Measurements from ENCODE around the gene SMARCC1. TPM values are rescaled to one million over a fixed set of nuclear protein-coding genes. Genes with fewer than 3 reads are reported as not detected.
"Not testable (repeated sequence)": the region's sequence is repeated elsewhere in the genome, so short reads cannot be mapped to it uniquely, and the experiment has no call there.

The SMARCC1 gene
- total and polyA plus RNA-seq, 4 donors: 12.5 to 66.8 (median 40.8) TPM

DNA sequence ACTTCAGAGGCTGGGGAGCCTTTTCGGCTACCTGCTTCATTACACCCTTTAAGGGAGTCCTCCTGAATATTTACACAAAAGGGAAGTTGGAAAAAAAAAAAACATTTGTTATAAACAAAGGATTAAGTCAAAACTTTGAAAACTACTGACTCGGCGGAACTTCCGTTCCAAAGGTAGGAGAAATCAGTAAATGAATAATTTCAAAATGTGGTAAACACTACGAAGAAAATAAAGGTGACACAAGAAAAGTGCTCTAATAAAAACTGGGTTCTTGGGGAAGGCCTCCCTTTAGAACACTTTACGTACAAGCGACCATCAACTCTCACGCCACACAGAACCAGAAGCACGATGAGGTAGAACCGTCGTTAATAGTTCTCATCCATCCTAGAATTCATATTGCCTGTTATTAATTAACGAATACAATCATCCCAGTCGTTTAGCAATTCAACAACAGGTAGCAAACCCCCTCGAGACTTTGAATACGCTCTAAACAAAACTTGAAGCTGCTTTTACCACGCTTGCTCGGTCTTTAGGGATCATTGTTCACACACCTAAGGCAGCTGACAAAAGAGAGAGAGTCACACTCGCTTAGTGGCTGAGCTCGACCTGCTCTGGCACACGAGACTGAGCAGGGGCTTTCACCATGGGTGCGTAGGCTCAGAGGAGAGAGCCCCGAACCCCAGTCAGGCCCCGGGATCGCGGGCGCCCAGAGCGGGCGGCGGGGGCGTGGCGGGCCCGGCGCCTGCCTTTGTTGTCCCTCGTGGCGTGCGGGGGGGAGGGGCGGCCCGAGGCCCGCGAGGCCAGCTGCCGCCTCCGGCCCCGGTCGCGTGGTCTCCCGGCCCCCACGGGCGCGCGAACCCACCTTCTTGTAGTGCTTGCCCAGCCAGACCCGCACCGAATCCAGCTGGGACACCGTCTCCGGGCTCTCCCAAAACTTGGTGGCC is 680 bp downstream of the SMARCC1 start:
- peak overlapping the region; percentile 83 for H3K4me3 ChIP-seq (ENCODE audit: low read length in 2 of 2)
- DNase-seq: peak; percentile 81 to 89
- peak overlapping the region; percentile 79 to 85 for H3K27ac ChIP-seq (ENCODE audit: low read depth in 1 of 2, low read length in 2 of 2)
- H3K9me3 ChIP-seq (ENCODE audit: control insufficient read depth, low read length): no peaks in the 10 kb centered on the region
- H3K36me3 ChIP-seq (ENCODE audit: control insufficient read depth in 1 of 2, insufficient read depth in 2 of 2, low read length in 1 of 2): no peaks in the 10 kb centered on the region
- 1% methylated on average over 41 to 54 of the region's 54 CpGs for WGBS, 2 donors
- intact Hi-C loops (cut with DNase I): loop anchor here in 1 of 2 donors (10.0 kb wide), 1 partner anchor 66 kb away; no protein-coding TSS in a partner anchor
- no peaks in the 10 kb centered on the region for H3K4me1 ChIP-seq (ENCODE audit: control insufficient read depth in 1 of 2, insufficient read depth in 2 of 2, low read length in 2 of 2)
- H3K27me3 ChIP-seq (ENCODE audit: control insufficient read depth in 1 of 2, insufficient read depth in 2 of 2, low read length in 1 of 2): no peaks in the 10 kb centered on the region
- ATAC-seq (ENCODE audit: low FRiP score): peak; percentile 78

DNA sequence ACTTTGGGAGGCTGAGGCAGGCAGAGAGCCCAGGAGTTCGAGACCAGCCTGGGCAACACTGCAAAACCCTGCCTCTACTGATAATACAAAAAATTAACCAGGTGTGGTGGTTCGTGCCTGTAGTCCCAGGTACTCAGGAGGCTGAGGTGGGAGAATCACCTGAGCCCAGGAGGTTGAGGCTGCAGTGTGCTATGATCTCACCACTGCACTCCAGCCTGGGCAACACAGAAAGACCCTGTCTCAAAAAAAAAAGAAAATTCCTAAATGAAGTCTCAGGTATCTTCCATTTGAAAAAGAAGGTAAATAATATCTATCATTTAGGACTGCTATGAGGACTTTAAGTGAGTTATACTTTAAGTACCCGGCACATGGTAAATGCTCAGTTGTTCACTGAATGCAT is 2.9 kb downstream of the SMARCC1 start:
- intact Hi-C loops (cut with DNase I): no loop called here
- no peak overlapping the region for H3K27ac ChIP-seq (ENCODE audit: low read depth in 1 of 2, low read length in 2 of 2)
- WGBS, 2 donors: 91 to 96% methylated on average over 3 of the region's 3 CpGs
- H3K36me3 ChIP-seq (ENCODE audit: control insufficient read depth in 1 of 2, insufficient read depth in 2 of 2, low read length in 1 of 2): no peaks in the 10 kb centered on the region
- H3K9me3 ChIP-seq (ENCODE audit: control insufficient read depth, low read length): no peaks in the 10 kb centered on the region
- H3K27me3 ChIP-seq (ENCODE audit: control insufficient read depth in 1 of 2, insufficient read depth in 2 of 2, low read length in 1 of 2): no peaks in the 10 kb centered on the region
- H3K4me3 ChIP-seq (ENCODE audit: low read length in 2 of 2): no peak overlapping the region
- DNase-seq (no peak), ATAC-seq (ENCODE audit: low FRiP score) (no peak)
- no peaks in the 10 kb centered on the region for H3K4me1 ChIP-seq (ENCODE audit: control insufficient read depth in 1 of 2, insufficient read depth in 2 of 2, low read length in 2 of 2)

DNA sequence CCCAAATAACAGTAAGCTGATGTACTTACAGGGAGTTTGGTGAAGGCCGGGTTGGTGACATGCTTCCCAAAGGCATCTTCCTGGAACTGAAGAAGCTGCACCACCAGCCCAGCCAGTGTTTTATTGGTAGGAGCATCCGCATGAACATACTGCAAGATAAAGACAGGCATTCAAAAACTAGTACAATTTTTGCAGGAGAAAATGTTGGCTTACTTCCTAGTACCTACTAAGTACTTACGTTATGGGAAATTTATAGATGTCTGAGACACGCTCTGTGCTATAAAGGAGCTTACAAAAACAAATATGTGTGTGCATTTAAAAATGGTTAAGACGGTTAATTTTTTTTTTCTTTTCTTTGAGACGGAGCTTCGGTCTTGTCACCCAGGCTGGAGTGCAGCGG is 8.9 kb downstream of the SMARCC1 start:
- Histone ChIP-seq H3K27ac (ENCODE audit: low read depth in 1 of 2, low read length in 2 of 2) (no peak overlapping the region), H3K27me3 (ENCODE audit: control insufficient read depth in 1 of 2, insufficient read depth in 2 of 2, low read length in 1 of 2) (no peaks in the 10 kb centered on the region), H3K36me3 (ENCODE audit: control insufficient read depth in 1 of 2, insufficient read depth in 2 of 2, low read length in 1 of 2) (no peaks in the 10 kb centered on the region), H3K4me3 (ENCODE audit: low read length in 2 of 2) (no peak overlapping the region), H3K4me1 (ENCODE audit: control insufficient read depth in 1 of 2, insufficient read depth in 2 of 2, low read length in 2 of 2) (no peaks in the 10 kb centered on the region), H3K9me3 (ENCODE audit: control insufficient read depth, low read length) (no peaks in the 10 kb centered on the region)
- DNase-seq (no peak), ATAC-seq (ENCODE audit: low FRiP score) (no peak)
- 49 to 56% methylated on average over 8 of the region's 8 CpGs for WGBS, 2 donors
- intact Hi-C loops (cut with DNase I): no loop called here

DNA sequence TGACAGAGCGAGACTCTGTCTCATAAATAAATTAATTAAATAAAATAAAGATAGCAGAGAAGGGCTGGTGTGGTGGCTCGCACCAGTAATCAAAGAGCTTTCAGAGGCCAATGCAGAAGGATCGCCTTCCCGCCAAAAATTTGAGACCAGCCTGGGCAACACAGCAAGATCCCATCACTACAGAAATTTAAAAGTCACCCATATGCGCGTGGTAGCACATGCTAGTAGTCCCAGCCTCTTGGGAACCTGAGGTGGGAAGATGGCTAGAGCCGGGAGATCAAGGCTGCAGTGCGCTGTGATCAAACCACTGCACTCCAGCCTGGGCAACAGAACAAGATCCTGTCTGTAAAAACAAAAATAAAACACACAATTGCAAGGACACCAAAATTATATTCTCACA is 9.6 kb downstream of the SMARCC1 start:
- intact Hi-C loops (cut with DNase I): no loop called here
- WGBS, 2 donors: 98% methylated on average over 8 of the region's 8 CpGs
- no peaks in the 10 kb centered on the region for H3K9me3 ChIP-seq (ENCODE audit: control insufficient read depth, low read length)
- no peak for DNase-seq
- no peaks in the 10 kb centered on the region for H3K36me3 ChIP-seq (ENCODE audit: control insufficient read depth in 1 of 2, insufficient read depth in 2 of 2, low read length in 1 of 2)
- H3K4me3 ChIP-seq (ENCODE audit: low read length in 2 of 2): no peak overlapping the region
- no peaks in the 10 kb centered on the region for H3K27me3 ChIP-seq (ENCODE audit: control insufficient read depth in 1 of 2, insufficient read depth in 2 of 2, low read length in 1 of 2)
- ATAC-seq (ENCODE audit: low FRiP score): no peak
- no peaks in the 10 kb centered on the region for H3K4me1 ChIP-seq (ENCODE audit: control insufficient read depth in 1 of 2, insufficient read depth in 2 of 2, low read length in 2 of 2)
- H3K27ac ChIP-seq (ENCODE audit: low read depth in 1 of 2, low read length in 2 of 2): no peak overlapping the region

DNA sequence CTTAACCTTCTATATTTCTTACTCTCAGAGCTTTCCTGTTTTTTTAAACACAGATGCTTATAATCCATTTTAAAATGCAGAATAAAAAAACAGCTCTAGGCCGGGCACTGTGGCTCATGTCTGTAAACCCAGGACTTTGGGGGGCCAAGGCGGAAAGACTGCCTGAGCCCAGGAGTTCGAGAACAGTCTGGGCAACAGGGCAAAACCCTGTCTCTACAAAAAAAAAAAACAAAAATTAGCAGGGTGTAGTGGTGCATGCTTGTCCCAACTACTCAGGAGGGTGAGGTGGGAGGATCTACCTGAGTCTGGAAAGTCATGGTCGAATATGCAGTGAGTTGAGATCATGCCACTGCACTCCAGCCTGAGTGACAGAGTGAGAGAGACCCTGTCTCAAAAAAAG is 15.5 kb downstream of the SMARCC1 start:
- ATAC-seq (ENCODE audit: low FRiP score): no peak
- Histone ChIP-seq H3K36me3 (ENCODE audit: control insufficient read depth in 1 of 2, insufficient read depth in 2 of 2, low read length in 1 of 2) (no peaks in the 10 kb centered on the region), H3K27ac (ENCODE audit: low read depth in 1 of 2, low read length in 2 of 2) (no peak overlapping the region), H3K9me3 (ENCODE audit: control insufficient read depth, low read length) (no peaks in the 10 kb centered on the region), H3K27me3 (ENCODE audit: control insufficient read depth in 1 of 2, insufficient read depth in 2 of 2, low read length in 1 of 2) (no peaks in the 10 kb centered on the region), H3K4me3 (ENCODE audit: low read length in 2 of 2) (no peak overlapping the region), H3K4me1 (ENCODE audit: control insufficient read depth in 1 of 2, insufficient read depth in 2 of 2, low read length in 2 of 2) (peaks cover 0 to 4% of the 10 kb centered on the region in 2 donors)
- DNase-seq: no peak
- 47 to 56% methylated on average over 4 of the region's 4 CpGs for WGBS, 2 donors
- intact Hi-C loops (cut with DNase I): no loop called here

DNA sequence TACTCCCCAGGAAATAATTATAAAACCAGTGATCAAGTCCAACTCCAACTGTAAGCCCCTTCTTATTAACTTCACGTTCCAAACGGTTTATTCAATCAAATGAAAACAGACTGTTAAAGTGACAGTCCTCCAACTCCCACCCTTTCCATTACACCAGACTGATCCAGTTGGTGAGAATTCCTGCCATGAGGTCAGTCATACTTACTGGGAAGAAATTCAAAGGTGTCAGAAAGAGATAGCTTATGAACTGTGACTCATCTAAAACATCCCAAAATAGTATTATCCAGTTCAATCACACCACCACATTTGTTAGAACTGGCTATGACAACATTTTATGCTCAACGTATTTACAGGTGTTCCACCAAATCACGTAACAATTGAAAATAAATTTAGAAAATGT is 19.5 kb downstream of the SMARCC1 start:
- Histone ChIP-seq H3K27ac (ENCODE audit: low read depth in 1 of 2, low read length in 2 of 2) (no peak overlapping the region), H3K36me3 (ENCODE audit: control insufficient read depth in 1 of 2, insufficient read depth in 2 of 2, low read length in 1 of 2) (no peaks in the 10 kb centered on the region), H3K4me3 (ENCODE audit: low read length in 2 of 2) (no peak overlapping the region), H3K4me1 (ENCODE audit: control insufficient read depth in 1 of 2, insufficient read depth in 2 of 2, low read length in 2 of 2) (peaks cover 0 to 4% of the 10 kb centered on the region in 2 donors), H3K27me3 (ENCODE audit: control insufficient read depth in 1 of 2, insufficient read depth in 2 of 2, low read length in 1 of 2) (no peaks in the 10 kb centered on the region), H3K9me3 (ENCODE audit: control insufficient read depth, low read length) (no peaks in the 10 kb centered on the region)
- intact Hi-C loops (cut with DNase I): no loop called here
- ATAC-seq (ENCODE audit: low FRiP score) (no peak), DNase-seq (no peak)
- 35 to 36% methylated on average over 4 of the region's 4 CpGs for WGBS, 2 donors

DNA sequence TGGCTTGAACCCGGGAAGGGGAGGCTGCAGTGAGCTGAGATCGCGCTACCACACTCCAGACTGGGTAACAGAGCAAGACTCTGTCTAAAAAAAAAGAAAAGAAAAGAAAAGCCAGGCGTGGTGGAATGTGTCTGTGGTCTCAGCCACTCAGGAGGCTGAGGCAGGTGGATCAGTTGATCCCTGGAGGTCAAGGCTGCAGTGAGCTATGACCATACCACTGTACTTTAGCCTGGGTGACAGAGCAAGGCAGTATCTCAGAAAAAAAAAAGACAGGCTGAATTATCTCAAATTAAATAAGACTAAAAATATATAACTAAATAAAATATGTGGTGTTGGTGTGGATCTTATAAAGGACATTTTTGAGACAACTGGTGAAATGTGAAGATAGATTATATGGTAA is 20.6 kb downstream of the SMARCC1 start:
- Histone ChIP-seq H3K9me3 (ENCODE audit: control insufficient read depth, low read length) (no peaks in the 10 kb centered on the region), H3K36me3 (ENCODE audit: control insufficient read depth in 1 of 2, insufficient read depth in 2 of 2, low read length in 1 of 2) (no peaks in the 10 kb centered on the region), H3K27me3 (ENCODE audit: control insufficient read depth in 1 of 2, insufficient read depth in 2 of 2, low read length in 1 of 2) (no peaks in the 10 kb centered on the region), H3K4me3 (ENCODE audit: low read length in 2 of 2) (no peak overlapping the region), H3K4me1 (ENCODE audit: control insufficient read depth in 1 of 2, insufficient read depth in 2 of 2, low read length in 2 of 2) (peaks cover 0 to 4% of the 10 kb centered on the region in 2 donors), H3K27ac (ENCODE audit: low read depth in 1 of 2, low read length in 2 of 2) (no peak overlapping the region)
- WGBS, 2 donors: 93 to 97% methylated on average over 4 of the region's 4 CpGs
- intact Hi-C loops (cut with DNase I): no loop called here
- DNase-seq (no peak), ATAC-seq (ENCODE audit: low FRiP score) (no peak)

DNA sequence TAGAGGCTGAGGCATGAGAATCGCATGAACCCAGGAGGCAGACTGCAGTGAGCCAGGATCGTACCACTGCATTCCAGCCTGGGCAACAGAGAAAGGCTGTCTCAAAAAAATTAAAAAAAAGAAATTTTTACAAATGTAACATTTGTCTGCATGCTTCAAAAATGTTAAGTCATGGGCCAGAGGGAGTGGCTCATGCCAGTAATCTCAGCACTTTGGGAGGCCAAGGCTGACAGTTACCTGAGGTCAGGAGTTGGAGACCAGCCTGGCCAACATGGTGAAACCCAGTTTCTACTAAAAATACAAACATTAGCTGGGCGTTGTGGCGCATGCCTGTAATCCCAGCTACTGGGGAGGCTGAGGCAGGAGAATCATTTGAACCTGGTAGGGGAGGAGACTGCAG is 21.5 kb downstream of the SMARCC1 start:
- WGBS, 2 donors: 57 to 61% methylated on average over 4 of the region's 4 CpGs
- H3K4me1 ChIP-seq (ENCODE audit: control insufficient read depth in 1 of 2, insufficient read depth in 2 of 2, low read length in 2 of 2); H3K27ac ChIP-seq (ENCODE audit: low read depth in 1 of 2, low read length in 2 of 2); H3K4me3 ChIP-seq (ENCODE audit: low read length in 2 of 2); intact Hi-C loops (cut with DNase I); H3K27me3 ChIP-seq (ENCODE audit: control insufficient read depth in 1 of 2, insufficient read depth in 2 of 2, low read length in 1 of 2); H3K36me3 ChIP-seq (ENCODE audit: control insufficient read depth in 1 of 2, insufficient read depth in 2 of 2, low read length in 1 of 2); DNase-seq; H3K9me3 ChIP-seq (ENCODE audit: control insufficient read depth, low read length); ATAC-seq (ENCODE audit: low FRiP score): not testable (repeated sequence)

Measured in aorta (tissue), 5 donors.